GM06990 (cell line): ENCODE data around the gene CCM2.

Experiments used
- DNase-seq: peaks from one replicate; pipeline ENCODE4 v3.0.0-alpha.2; 2011; ENCODE audit not compliant: insufficient read length; ENCODE audit errors: extremely low read depth
- H3K27me3 ChIP-seq: replicated peaks from 2 replicates; pipeline ENCODE4 v1.6.0; 2011; ENCODE audit warnings: low read length; ENCODE audit not compliant: control insufficient read depth, insufficient read depth
- H3K36me3 ChIP-seq: 2 replicates; pipeline ENCODE4 v1.5.1; 2011; ENCODE audit warnings: low read length; ENCODE audit not compliant: control insufficient read depth, insufficient read depth
- H3K4me3 ChIP-seq: replicated peaks from 2 replicates; pipeline ENCODE4 v1.5.1; 2011; ENCODE audit warnings: low read depth, mild to moderate bottlenecking, control low read depth, low read length
- TF ChIP-seq, protein P1 (sequence below): IDR thresholded peaks from 2 replicates; pipeline ENCODE4 v1.5.1; 2011; ENCODE audit warnings: low read length, control low read depth, mild to moderate bottlenecking, inconsistent platforms; ENCODE audit not compliant: insufficient read depth, poor library complexity, severe bottlenecking

CCM2 gene

DNA sequence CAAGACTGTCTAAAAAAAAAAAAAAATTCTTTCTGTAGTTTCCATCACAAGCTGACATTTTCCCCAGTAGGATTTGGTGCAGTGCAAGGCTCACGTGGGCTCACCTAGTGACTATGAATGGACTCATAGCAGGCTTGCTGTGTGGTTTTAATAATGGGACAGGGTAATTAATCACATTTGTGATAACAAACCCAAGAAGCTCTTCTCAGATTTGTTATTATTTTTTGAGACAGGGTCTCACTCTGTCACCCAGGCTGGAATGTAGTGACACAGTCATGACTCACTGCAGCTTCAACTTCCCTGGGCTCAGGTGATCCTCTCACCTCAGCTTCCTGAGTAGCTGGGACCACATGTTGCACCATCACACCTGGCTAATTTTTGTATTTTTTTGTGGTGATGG, 48.7 kb downstream of the CCM2 start:
- DNase-seq: no peak
- no peak overlapping the region for H3K4me3 ChIP-seq
- H3K27me3 ChIP-seq: no peaks in the 10 kb centered on the region
- peaks cover 12% of the 10 kb centered on the region for H3K36me3 ChIP-seq
- TF ChIP-seq, protein P1, sequence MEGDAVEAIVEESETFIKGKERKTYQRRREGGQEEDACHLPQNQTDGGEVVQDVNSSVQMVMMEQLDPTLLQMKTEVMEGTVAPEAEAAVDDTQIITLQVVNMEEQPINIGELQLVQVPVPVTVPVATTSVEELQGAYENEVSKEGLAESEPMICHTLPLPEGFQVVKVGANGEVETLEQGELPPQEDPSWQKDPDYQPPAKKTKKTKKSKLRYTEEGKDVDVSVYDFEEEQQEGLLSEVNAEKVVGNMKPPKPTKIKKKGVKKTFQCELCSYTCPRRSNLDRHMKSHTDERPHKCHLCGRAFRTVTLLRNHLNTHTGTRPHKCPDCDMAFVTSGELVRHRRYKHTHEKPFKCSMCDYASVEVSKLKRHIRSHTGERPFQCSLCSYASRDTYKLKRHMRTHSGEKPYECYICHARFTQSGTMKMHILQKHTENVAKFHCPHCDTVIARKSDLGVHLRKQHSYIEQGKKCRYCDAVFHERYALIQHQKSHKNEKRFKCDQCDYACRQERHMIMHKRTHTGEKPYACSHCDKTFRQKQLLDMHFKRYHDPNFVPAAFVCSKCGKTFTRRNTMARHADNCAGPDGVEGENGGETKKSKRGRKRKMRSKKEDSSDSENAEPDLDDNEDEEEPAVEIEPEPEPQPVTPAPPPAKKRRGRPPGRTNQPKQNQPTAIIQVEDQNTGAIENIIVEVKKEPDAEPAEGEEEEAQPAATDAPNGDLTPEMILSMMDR: no peak

DNA sequence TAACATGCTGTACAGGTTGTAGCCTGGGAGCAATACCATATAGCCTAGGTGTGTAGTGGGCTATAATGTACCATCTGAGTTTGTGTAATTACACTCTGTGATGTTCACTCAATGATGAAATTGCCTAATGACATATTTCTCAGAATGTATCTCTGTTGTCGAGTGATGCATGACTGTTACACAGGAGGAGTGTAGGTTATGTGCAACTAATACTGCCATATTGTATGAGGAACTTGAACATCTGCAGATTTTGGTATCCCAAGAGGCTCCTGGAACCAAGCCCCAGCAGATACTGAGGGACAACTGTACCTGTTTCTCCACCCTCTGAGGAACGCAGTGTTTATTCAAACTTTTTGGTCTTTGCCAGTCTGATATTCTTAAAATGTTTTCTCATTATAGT, 50.2 kb downstream of the CCM2 start:
- TF ChIP-seq, protein P1: no peak
- no peak overlapping the region for H3K4me3 ChIP-seq
- no peaks in the 10 kb centered on the region for H3K27me3 ChIP-seq
- no peak for DNase-seq
- peaks cover 10% of the 10 kb centered on the region for H3K36me3 ChIP-seq

DNA sequence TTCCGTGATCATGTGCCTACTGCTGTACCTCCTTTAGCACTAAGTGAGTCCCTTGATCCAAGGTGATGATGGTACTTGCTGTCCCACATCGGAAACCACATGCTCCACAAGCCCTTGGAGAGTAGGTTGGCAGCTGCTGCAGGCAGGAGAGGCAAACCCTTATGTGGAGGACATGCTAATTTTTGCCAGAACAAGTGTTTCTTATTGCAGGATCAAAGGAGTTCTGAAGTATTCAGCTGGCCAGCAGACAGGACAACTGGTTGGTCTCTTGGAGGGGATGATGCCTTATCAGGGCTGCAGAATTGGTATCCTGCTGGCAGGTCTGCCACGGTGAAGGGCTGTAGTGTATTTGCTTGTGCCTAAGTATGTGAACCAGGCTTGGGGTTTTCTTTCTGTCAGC, 52.0 kb downstream of the CCM2 start:
- Histone ChIP-seq H3K36me3 (peaks cover 8% of the 10 kb centered on the region), H3K4me3 (no peak overlapping the region), H3K27me3 (no peaks in the 10 kb centered on the region)
- no peak for DNase-seq
- TF ChIP-seq, protein P1: no peak

DNA sequence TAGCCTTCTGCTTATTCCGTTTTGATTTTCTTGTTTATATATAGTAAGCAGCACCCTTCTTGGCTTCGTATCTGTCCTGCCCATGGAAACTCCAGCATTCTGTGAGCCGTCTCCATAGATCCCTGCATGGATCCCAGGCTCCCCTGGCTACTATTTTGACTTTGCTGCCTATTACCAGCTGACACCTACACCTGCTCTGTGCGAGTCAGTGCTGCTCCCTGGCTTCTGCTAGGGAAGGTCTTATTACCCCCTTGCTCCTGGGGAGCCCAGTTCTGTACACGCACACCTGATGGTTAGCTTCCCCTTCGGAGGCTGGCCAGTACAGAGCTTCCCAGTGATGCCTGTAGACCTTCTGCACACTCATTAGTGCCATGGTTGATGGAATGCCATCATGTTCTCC, 53.4 kb downstream of the CCM2 start:
- no peak for DNase-seq

DNA sequence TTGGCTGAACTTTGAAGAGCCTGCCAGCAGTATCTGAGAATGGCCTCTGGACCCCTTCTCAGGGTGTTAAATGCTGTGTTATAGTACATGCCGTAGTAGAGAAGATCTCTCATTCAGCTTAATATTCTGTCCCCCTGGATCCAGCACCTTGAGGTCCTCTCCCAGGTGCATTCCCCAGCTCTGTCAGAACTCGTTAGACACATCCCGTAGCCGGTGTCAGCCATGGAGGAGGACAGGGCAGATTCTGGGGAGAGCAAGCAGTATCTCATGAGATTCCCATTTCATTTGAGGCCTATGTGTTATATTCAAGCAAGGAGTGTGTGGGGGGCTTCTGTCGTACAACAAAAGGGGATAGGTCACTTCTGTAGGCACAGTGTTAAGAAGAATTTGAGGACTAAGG, 53.9 kb downstream of the CCM2 start:
- DNase-seq: no peak
- H3K27me3 ChIP-seq: no peaks in the 10 kb centered on the region
- no peak overlapping the region for H3K4me3 ChIP-seq
- peaks cover 6% of the 10 kb centered on the region for H3K36me3 ChIP-seq
- TF ChIP-seq, protein P1: no peak

More for the DNA sequence above, 53.4 kb downstream of the CCM2 start:
- H3K36me3 ChIP-seq: peaks cover 6% of the 10 kb centered on the region
- H3K4me3 ChIP-seq: no peak overlapping the region
- TF ChIP-seq, protein P1: no peak
- H3K27me3 ChIP-seq: no peaks in the 10 kb centered on the region

DNA sequence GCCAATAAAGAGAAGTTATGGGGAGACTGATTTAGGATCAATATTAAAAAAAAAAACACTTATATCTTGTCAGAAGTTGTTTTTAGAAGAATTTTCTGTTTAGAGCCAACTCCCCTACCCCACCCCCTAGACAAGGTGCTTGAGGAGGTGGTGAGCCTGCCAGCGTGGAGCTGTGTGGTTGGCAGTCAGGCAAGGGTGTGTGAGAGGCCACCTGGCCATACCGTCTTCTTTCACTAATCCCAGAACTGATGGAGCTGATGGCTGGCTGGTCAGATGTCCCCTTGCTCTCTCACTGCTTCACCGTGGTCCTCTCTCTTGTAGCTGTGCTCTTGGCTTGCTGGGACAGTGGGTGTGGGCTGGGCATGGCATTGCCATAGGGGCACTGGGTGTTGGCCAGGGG, 54.4 kb downstream of the CCM2 start:
- no peak overlapping the region for H3K4me3 ChIP-seq
- TF ChIP-seq, protein P1: no peak
- H3K36me3 ChIP-seq: peaks cover 6% of the 10 kb centered on the region
- no peak for DNase-seq
- no peaks in the 10 kb centered on the region for H3K27me3 ChIP-seq
